NT2/D1 (cell line): ENCODE data around the gene POU2F2.

Source experiments
- DNase-seq: peaks from one replicate; pipeline ENCODE4 v3.0.0-alpha.2; 2011; ENCODE audit warnings: low read depth, low spot score
- H3K27me3 ChIP-seq: 2 replicates; pipeline ENCODE4 v1.6.0; 2011; ENCODE audit warnings: mild to moderate bottlenecking; ENCODE audit not compliant: insufficient read length, insufficient read depth
- H3K36me3 ChIP-seq: 2 replicates; pipeline ENCODE4 v1.6.1; 2011; ENCODE audit warnings: mild to moderate bottlenecking, low read length, mixed read lengths; ENCODE audit not compliant: insufficient read depth, insufficient read length
- H3K4me1 ChIP-seq: 2 replicates; pipeline ENCODE4 v1.5.1; 2011; ENCODE audit not compliant: insufficient read depth, insufficient read length
- H3K4me3 ChIP-seq: 2 replicates; pipeline ENCODE4 v1.5.1; 2011; ENCODE audit warnings: low read depth; ENCODE audit not compliant: insufficient read length
- H3K9ac ChIP-seq: 2 replicates; pipeline ENCODE4 v1.6.0; 2011; ENCODE audit warnings: low read depth; ENCODE audit not compliant: insufficient read length
- H3K9me3 ChIP-seq: 2 replicates; pipeline ENCODE4 v1.5.1; 2011; ENCODE audit warnings: mild to moderate bottlenecking, low read length; ENCODE audit not compliant: insufficient read depth
- SUZ12 ChIP-seq: IDR thresholded peaks from 2 replicates; pipeline ENCODE4 v1.6.1; 2011; ENCODE audit not compliant: insufficient read length, insufficient read depth; ENCODE audit errors: extremely low read depth
- YY1 ChIP-seq: IDR thresholded peaks from 2 replicates; pipeline ENCODE4 v1.6.1; 2011; ENCODE audit not compliant: insufficient read length, insufficient read depth
- ZNF274 ChIP-seq: IDR thresholded peaks from 2 replicates; pipeline ENCODE4 v1.6.1; 2011; ENCODE audit warnings: mild to moderate bottlenecking, low read depth, low read length

Gene POU2F2

GRCh38 chr19:42154471-42155323 is 22.5 kb upstream of the POU2F2 start:
- no peak for TF ChIP-seq SUZ12
- TF ChIP-seq ZNF274 = no peak
- no peak for TF ChIP-seq YY1
- no peak for DNase-seq
- Histone ChIP-seq H3K4me3 (no peak overlapping the region), H3K9ac (no peak overlapping the region), H3K36me3 (no peaks in the 10 kb centered on the region), H3K4me1 (peaks cover 10% of the 10 kb centered on the region), H3K9me3 (no peaks in the 10 kb centered on the region), H3K27me3 (peaks cover 21% of the 10 kb centered on the region)

- H3K4me1 ChIP-seq = peaks cover 10% of the 10 kb centered on the region
- no peaks in the 10 kb centered on the region for H3K36me3 ChIP-seq
- peaks cover 13% of the 10 kb centered on the region for H3K27me3 ChIP-seq
- no peak overlapping the region for H3K4me3 ChIP-seq
- TF ChIP-seq SUZ12 = no peak
- TF ChIP-seq ZNF274 = no peak
- no peak for TF ChIP-seq YY1
- H3K9ac ChIP-seq = no peak overlapping the region
- DNase-seq = no peak
- no peaks in the 10 kb centered on the region for H3K9me3 ChIP-seq
These were observed 21.6 kb upstream of the POU2F2 start for GRCh38 chr19:42153672-42154433.

GRCh38 chr19:42152910-42153671 is 20.8 kb upstream of the POU2F2 start:
- no peaks in the 10 kb centered on the region for H3K36me3 ChIP-seq
- H3K9me3 ChIP-seq = no peaks in the 10 kb centered on the region
- peaks cover 13% of the 10 kb centered on the region for H3K27me3 ChIP-seq
- no peak overlapping the region for H3K9ac ChIP-seq
- no peak for TF ChIP-seq YY1
- no peak for TF ChIP-seq SUZ12
- no peak for DNase-seq
- peaks cover 10% of the 10 kb centered on the region for H3K4me1 ChIP-seq
- no peak overlapping the region for H3K4me3 ChIP-seq

- Histone ChIP-seq H3K4me1 (peaks cover 10% of the 10 kb centered on the region), H3K9ac (no peak overlapping the region), H3K4me3 (no peak overlapping the region), H3K9me3 (no peaks in the 10 kb centered on the region), H3K27me3 (peaks cover 23% of the 10 kb centered on the region), H3K36me3 (no peaks in the 10 kb centered on the region)
- DNase-seq = no peak
- no peak for TF ChIP-seq ZNF274
- TF ChIP-seq SUZ12 = no peak
- TF ChIP-seq YY1 = no peak
These were observed 19.8 kb upstream of the POU2F2 start for GRCh38 chr19:42151782-42152684.

GRCh38 chr19:42150911-42151361 is 18.7 kb upstream of the POU2F2 start:
- no peaks in the 10 kb centered on the region for H3K36me3 ChIP-seq
- no peak overlapping the region for H3K4me3 ChIP-seq
- no peak overlapping the region for H3K9ac ChIP-seq

GRCh38 chr19:42150364-42150763 is 18.1 kb upstream of the POU2F2 start:
- H3K9ac ChIP-seq = no peak overlapping the region
- no peak for TF ChIP-seq YY1
- no peak for TF ChIP-seq ZNF274
- no peak for TF ChIP-seq SUZ12
- DNase-seq = no peak
- H3K4me1 ChIP-seq = peaks cover 10% of the 10 kb centered on the region
- no peak overlapping the region for H3K4me3 ChIP-seq
- peaks cover 37% of the 10 kb centered on the region for H3K27me3 ChIP-seq
- no peaks in the 10 kb centered on the region for H3K36me3 ChIP-seq
- no peaks in the 10 kb centered on the region for H3K9me3 ChIP-seq

More at GRCh38 chr19:42150911-42151361, 18.7 kb upstream of the POU2F2 start:
- TF ChIP-seq YY1 = no peak
- no peak for TF ChIP-seq SUZ12
- no peak for TF ChIP-seq ZNF274
- peaks cover 34% of the 10 kb centered on the region for H3K27me3 ChIP-seq
- H3K4me1 ChIP-seq = peaks cover 10% of the 10 kb centered on the region
- no peaks in the 10 kb centered on the region for H3K9me3 ChIP-seq
- no peak for DNase-seq
